ENCODE data around the gene RASAL1.

GRCh38 chr12:113183030-113183589 lies 47.5 kb upstream of the RASAL1 start:
- TF ChIP-seq ELK1 (IDR thresholded peaks at IDR 0.05; ENCODE audit: low read depth, low read length) (no peak), POLR2A (IDR thresholded peaks at IDR 0.05; ENCODE audit: low read length) (no peak)
- TF ChIP-seq, protein P1, sequence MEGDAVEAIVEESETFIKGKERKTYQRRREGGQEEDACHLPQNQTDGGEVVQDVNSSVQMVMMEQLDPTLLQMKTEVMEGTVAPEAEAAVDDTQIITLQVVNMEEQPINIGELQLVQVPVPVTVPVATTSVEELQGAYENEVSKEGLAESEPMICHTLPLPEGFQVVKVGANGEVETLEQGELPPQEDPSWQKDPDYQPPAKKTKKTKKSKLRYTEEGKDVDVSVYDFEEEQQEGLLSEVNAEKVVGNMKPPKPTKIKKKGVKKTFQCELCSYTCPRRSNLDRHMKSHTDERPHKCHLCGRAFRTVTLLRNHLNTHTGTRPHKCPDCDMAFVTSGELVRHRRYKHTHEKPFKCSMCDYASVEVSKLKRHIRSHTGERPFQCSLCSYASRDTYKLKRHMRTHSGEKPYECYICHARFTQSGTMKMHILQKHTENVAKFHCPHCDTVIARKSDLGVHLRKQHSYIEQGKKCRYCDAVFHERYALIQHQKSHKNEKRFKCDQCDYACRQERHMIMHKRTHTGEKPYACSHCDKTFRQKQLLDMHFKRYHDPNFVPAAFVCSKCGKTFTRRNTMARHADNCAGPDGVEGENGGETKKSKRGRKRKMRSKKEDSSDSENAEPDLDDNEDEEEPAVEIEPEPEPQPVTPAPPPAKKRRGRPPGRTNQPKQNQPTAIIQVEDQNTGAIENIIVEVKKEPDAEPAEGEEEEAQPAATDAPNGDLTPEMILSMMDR (IDR thresholded peaks at IDR 0.05): no peak
- TF ChIP-seq, protein P2, sequence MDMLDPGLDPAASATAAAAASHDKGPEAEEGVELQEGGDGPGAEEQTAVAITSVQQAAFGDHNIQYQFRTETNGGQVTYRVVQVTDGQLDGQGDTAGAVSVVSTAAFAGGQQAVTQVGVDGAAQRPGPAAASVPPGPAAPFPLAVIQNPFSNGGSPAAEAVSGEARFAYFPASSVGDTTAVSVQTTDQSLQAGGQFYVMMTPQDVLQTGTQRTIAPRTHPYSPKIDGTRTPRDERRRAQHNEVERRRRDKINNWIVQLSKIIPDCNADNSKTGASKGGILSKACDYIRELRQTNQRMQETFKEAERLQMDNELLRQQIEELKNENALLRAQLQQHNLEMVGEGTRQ (IDR thresholded peaks at IDR 0.05): no peak
